Measurements from ENCODE around the gene ATXN7L3. TPM values are rescaled to one million over a fixed set of nuclear protein-coding genes. Genes with fewer than 3 reads are reported as not detected.

The ATXN7L3 gene
- total RNA-seq, 1 experiment from 2014 or later, result 86.7 TPM

- Histone ChIP-seq H3K9ac (ENCODE audit: low read length) (no peak overlapping the region), H3K27ac (ENCODE audit: low read depth, low read length) (no peak overlapping the region), H3K9me2 (ENCODE audit: insufficient read depth) (no peaks in the 10 kb centered on the region), H3K36me3 (ENCODE audit: control insufficient read depth in 1 of 2, insufficient read depth in 2 of 2, low read length in 2 of 2) (no peaks in the 10 kb centered on the region), H3K27me3 (ENCODE audit: insufficient read depth, low read length) (no peaks in the 10 kb centered on the region), H4K20me1 (ENCODE audit: insufficient read depth) (no peaks in the 10 kb centered on the region), H3K79me2 (ENCODE audit: insufficient read depth, low read length) (no peaks in the 10 kb centered on the region), H3K4me1 (ENCODE audit: control insufficient read depth in 1 of 2, insufficient read depth in 2 of 2, low read length in 2 of 2) (peaks cover 0 to 13% of the 10 kb centered on the region in 2 experiments; a peak in 2 of 4 replicates), H3K4me3 (replicated peaks in 1 of 2; ENCODE audit: low read depth in 1 of 2, low read length in 2 of 2) (no peak overlapping the region), H3K9me3 (ENCODE audit: control insufficient read depth in 1 of 2, insufficient read depth in 1 of 2, low read depth in 1 of 2, low read length in 2 of 2) (no peaks in the 10 kb centered on the region), H2AFZ (ENCODE audit: low read depth, low read length, poor library complexity, severe bottlenecking) (no peak overlapping the region), H3K4me2 (ENCODE audit: low read length) (no peak overlapping the region)
- ChIA-PET RAD21 (ENCODE audit: low non-redundant PET in 1 of 2, low total read pairs in 2 of 2, uncharacterized antibody in 2 of 2, unreplicated experiment in 2 of 2) (interaction anchor here in 1 of 2 experiments (1.9 kb wide), 1 partner anchor 223 kb away, joined by 7 read pairs; no protein-coding TSS in a partner anchor), CTCF (interaction anchor here (0.8 to 2.6 kb wide), 6 partner anchors 17 to 224 kb away, joined by 3 to 30 read pairs (median 7); partner anchors contain the start of gene PPY), POLR2A (no interaction called here)
- ATAC-seq, result no peak
- no peak for DNase-seq (ENCODE audit: low read depth, low spot score)
- TF ChIP-seq, protein P1, sequence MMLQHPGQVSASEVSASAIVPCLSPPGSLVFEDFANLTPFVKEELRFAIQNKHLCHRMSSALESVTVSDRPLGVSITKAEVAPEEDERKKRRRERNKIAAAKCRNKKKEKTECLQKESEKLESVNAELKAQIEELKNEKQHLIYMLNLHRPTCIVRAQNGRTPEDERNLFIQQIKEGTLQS (IDR thresholded peaks at IDR 0.05), result no peak
- TF ChIP-seq ZFX (IDR thresholded peaks at IDR 0.05) (no peak), JUND (IDR thresholded peaks at IDR 0.05) (no peak), EZH2 (IDR thresholded peaks at IDR 0.05) (no peak), EGR1 (IDR thresholded peaks at IDR 0.05; ENCODE audit: low read depth) (no peak), CEBPB (IDR thresholded peaks at IDR 0.05; ENCODE audit: low read depth) (no peak)
- TF ChIP-seq, protein P2, sequence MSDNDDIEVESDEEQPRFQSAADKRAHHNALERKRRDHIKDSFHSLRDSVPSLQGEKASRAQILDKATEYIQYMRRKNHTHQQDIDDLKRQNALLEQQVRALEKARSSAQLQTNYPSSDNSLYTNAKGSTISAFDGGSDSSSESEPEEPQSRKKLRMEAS (IDR thresholded peaks at IDR 0.05), result no peak
- BruUV-seq (replicated peaks), result no TSS peak
- intact Hi-C loops (cut with micrococcal nuclease), result no loop called here
Measured at GRCh38 chr17:44167181-44167861, 32.4 kb downstream of the ATXN7L3 start.

DNA sequence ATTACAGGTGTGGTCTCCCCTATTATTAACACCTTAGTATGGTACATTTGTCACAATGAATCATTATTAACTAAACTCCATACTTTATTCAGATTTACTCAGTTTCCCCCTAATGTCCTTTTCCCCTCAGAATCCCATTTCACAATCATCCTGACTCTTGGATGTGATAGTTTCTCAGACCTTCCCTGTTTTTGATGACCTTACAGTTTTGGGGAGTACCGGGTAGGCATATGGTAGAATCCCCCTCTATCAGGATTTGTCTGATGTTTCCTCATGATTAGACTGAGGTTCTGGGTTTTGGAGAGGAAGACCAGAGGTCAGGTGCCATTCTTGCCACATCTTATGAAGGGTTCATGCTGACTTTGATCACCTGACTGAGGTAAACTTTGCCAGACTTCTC lies 35.2 kb downstream of the ATXN7L3 start:
- ATAC-seq (no peak), DNase-seq (ENCODE audit: low read depth, low spot score) (no peak)
- Histone ChIP-seq H3K4me1 (ENCODE audit: control insufficient read depth in 1 of 2, insufficient read depth in 2 of 2, low read length in 2 of 2) (peaks cover 0 to 8% of the 10 kb centered on the region in 2 experiments; a peak in 2 of 4 replicates), H2AFZ (ENCODE audit: low read depth, low read length, poor library complexity, severe bottlenecking) (no peak overlapping the region), H3K9me2 (ENCODE audit: insufficient read depth) (no peaks in the 10 kb centered on the region), H3K4me3 (replicated peaks in 1 of 2; ENCODE audit: low read depth in 1 of 2, low read length in 2 of 2) (no peak overlapping the region), H3K27ac (ENCODE audit: low read depth, low read length) (no peak overlapping the region), H4K20me1 (ENCODE audit: insufficient read depth) (no peaks in the 10 kb centered on the region), H3K36me3 (ENCODE audit: control insufficient read depth in 1 of 2, insufficient read depth in 2 of 2, low read length in 2 of 2) (peaks cover 3 to 4% of the 10 kb centered on the region in 2 experiments; a peak in 2 of 4 replicates), H3K27me3 (ENCODE audit: insufficient read depth, low read length) (no peaks in the 10 kb centered on the region), H3K9me3 (ENCODE audit: control insufficient read depth in 1 of 2, insufficient read depth in 1 of 2, low read depth in 1 of 2, low read length in 2 of 2) (no peaks in the 10 kb centered on the region), H3K4me2 (ENCODE audit: low read length) (no peak overlapping the region), H3K79me2 (ENCODE audit: insufficient read depth, low read length) (no peaks in the 10 kb centered on the region), H3K9ac (ENCODE audit: low read length) (no peak overlapping the region)
- intact Hi-C loops (cut with micrococcal nuclease), result no loop called here
- RAD21 ChIA-PET (ENCODE audit: low non-redundant PET in 1 of 2, low total read pairs in 2 of 2, uncharacterized antibody in 2 of 2, unreplicated experiment in 2 of 2), result no interaction called here
- BruUV-seq (replicated peaks), result no TSS peak
- POLR2A ChIA-PET, result no interaction called here
- CTCF ChIA-PET, result no interaction called here
- TF ChIP-seq EZH2phosphoT487 (IDR thresholded peaks at IDR 0.05; ENCODE audit: borderline replicate concordance) (no peak), CEBPB (IDR thresholded peaks at IDR 0.05; ENCODE audit: low read depth) (no peak), TCF7L2 (IDR thresholded peaks at IDR 0.05; ENCODE audit: borderline replicate concordance, extremely low read depth, insufficient read depth, insufficient read length) (no peak), ZNF274 (IDR thresholded peaks at IDR 0.05; ENCODE audit: low read depth, low read length) (no peak), RAD21 (IDR thresholded peaks at IDR 0.05; ENCODE audit: low read depth) (no peak), ZFX (IDR thresholded peaks at IDR 0.05) (no peak), ELF1 (IDR thresholded peaks at IDR 0.05; ENCODE audit: borderline replicate concordance, low read depth) (no peak), POLR2A (IDR thresholded peaks at IDR 0.05; ENCODE audit: borderline replicate concordance, extremely low read depth, insufficient read depth, insufficient read length) (no peak), SP1 (IDR thresholded peaks at IDR 0.05; ENCODE audit: low read depth) (no peak), REST (IDR thresholded peaks at IDR 0.05; ENCODE audit: low read depth) (no peak), EGR1 (IDR thresholded peaks at IDR 0.05; ENCODE audit: low read depth) (no peak), SIN3A (IDR thresholded peaks at IDR 0.05; ENCODE audit: low read depth) (no peak)
- TF ChIP-seq, protein P2 (IDR thresholded peaks at IDR 0.05), result no peak
